Measurements from ENCODE around the gene POC1A.

- TF ChIP-seq SP1 (IDR thresholded peaks at IDR 0.05; ENCODE audit: low read depth, low read length) (no peak), JUN (IDR thresholded peaks at IDR 0.05; ENCODE audit: low read depth, low read length) (no peak), KDM5A (IDR thresholded peaks at IDR 0.05; ENCODE audit: low read length) (no peak)
These were observed 13.5 kb downstream of the POC1A start for GRCh38 chr3:52140769-52141168.

All from H1 (cell line).